ENCODE data around the gene CDC7. TPM values are rescaled to one million over a fixed set of nuclear protein-coding genes. Genes with fewer than 3 reads are reported as not detected.

The CDC7 gene
- total and polyA plus RNA-seq, 9 of the 15 experiments (the other 6 are each of a cell fraction or from before 2014, with no cell fraction given), result 22.3 to 66.8 (median 44.2) TPM

GRCh38 chr1:91500756-91501522, at the start of gene CDC7 (continued):
- TF ChIP-seq ZBTB40 (IDR thresholded peaks at IDR 0.05) (no peak), ZBTB40 (CRISPR knock-in tag; IDR thresholded peaks at IDR 0.05) (no peak), SMARCE1 (IDR thresholded peaks at IDR 0.05) (peak; percentile 37; the same call in 1 of the 2 replicates), ARID3B (CRISPR knock-in tag; IDR thresholded peaks at IDR 0.05; ENCODE audit: borderline replicate concordance) (no peak), ZFX (CRISPR knock-in tag; IDR thresholded peaks at IDR 0.05) (peak; percentile 61), TSHZ1 (CRISPR knock-in tag; IDR thresholded peaks at IDR 0.05) (no peak), FIP1L1 (IDR thresholded peaks at IDR 0.05; ENCODE audit: low read depth, low read length, poor library complexity, severe bottlenecking) (peak; percentile 66), RBM22 (IDR thresholded peaks at IDR 0.05; ENCODE audit: low read depth, low read length, poor library complexity, severe bottlenecking) (peak; percentile 70), NR2C2 (CRISPR knock-in tag; IDR thresholded peaks at IDR 0.05) (peak; percentile 52; the same call in 1 of the 2 replicates), NR2C2 (tag; IDR thresholded peaks at IDR 0.05) (peak; percentile 57), JUN (IDR thresholded peaks at IDR 0.05; ENCODE audit: borderline replicate concordance, low read depth, low read length) (peak; percentile 35; the same call in 1 of the 2 replicates), JUN (CRISPR knock-in tag; IDR thresholded peaks at IDR 0.05; ENCODE audit: borderline replicate concordance) (0 out of 2 replicates have a peak, but pooled peaks have one; percentile 74)
